HepG2 (cell line): ENCODE results near the gene NCOA4. TPM values are rescaled to one million over a fixed set of nuclear protein-coding genes. Genes with fewer than 3 reads are reported as not detected.

Experiments used
- AGO2 ChIP-seq: fragments of 200-400 bp; formaldehyde crosslinking; optimal IDR thresholded peaks from 2 replicates; pipeline ENCODE3; 2017; ENCODE audit warnings: mild to moderate bottlenecking, low read depth, low read length, moderate library complexity
- ATM ChIP-seq: fragments of 450-650 bp; IDR thresholded peaks from 2 replicates; pipeline ENCODE4 v1.7.1; 2017; ENCODE audit warnings: mild to moderate bottlenecking, borderline replicate concordance
- BRCA1 ChIP-seq: sonication (generic); formaldehyde crosslinking; IDR thresholded peaks from 2 replicates; pipeline ENCODE4 v1.4.0; 2020; ENCODE audit warnings: missing genetic modification reagents
- GPBP1L1 ChIP-seq: sonication (generic); formaldehyde crosslinking; IDR thresholded peaks from 2 replicates; pipeline ENCODE4 v1.5.0; 2020; ENCODE audit warnings: mild to moderate bottlenecking, missing genetic modification reagents
- HOXD1 ChIP-seq: sonication (generic); formaldehyde crosslinking; IDR thresholded peaks from 2 replicates; pipeline ENCODE4 v1.5.0; 2020; ENCODE audit warnings: missing genetic modification reagents
- IKZF4 ChIP-seq: sonication (generic); formaldehyde crosslinking; IDR thresholded peaks from 2 replicates; pipeline ENCODE4 v1.5.1; 2020; ENCODE audit warnings: borderline replicate concordance, mild to moderate bottlenecking, low read depth, missing genetic modification reagents; ENCODE audit errors: not compliant biosample characterization
- KDM1A ChIP-seq: IDR thresholded peaks from 2 replicates; pipeline ENCODE4 v1.6.1; 2016; ENCODE audit warnings: missing compliant biosample characterization
- MYNN ChIP-seq: sonication (generic); formaldehyde crosslinking; IDR thresholded peaks from 2 replicates; pipeline ENCODE4 v1.4.0; 2020; ENCODE audit warnings: mild to moderate bottlenecking, low read depth, missing genetic modification reagents
- SALL2 ChIP-seq: sonication (generic); formaldehyde crosslinking; IDR thresholded peaks from 2 replicates; pipeline ENCODE4 v1.8.1; 2023; ENCODE audit warnings: mild to moderate bottlenecking, missing genetic modification reagents, inconsistent platforms
- THAP11 ChIP-seq: IDR thresholded peaks from 2 replicates; pipeline ENCODE4 v1.6.1; 2016; ENCODE audit warnings: missing biosample characterization, missing genetic modification reagents
- ZBTB39 ChIP-seq: sonication (generic); formaldehyde crosslinking; IDR thresholded peaks from 2 replicates; pipeline ENCODE4 v1.5.0; 2020; ENCODE audit warnings: missing genetic modification reagents
- ZFP1 ChIP-seq: IDR thresholded peaks from 2 replicates; pipeline ENCODE4 v1.6.1; 2016
- ZHX1 ChIP-seq: sonication (generic); formaldehyde crosslinking; IDR thresholded peaks from 2 replicates; pipeline ENCODE4 v1.8.1; 2022; ENCODE audit warnings: low read depth, mild to moderate bottlenecking, missing genetic modification reagents
- ZMYM4 ChIP-seq: sonication (generic); formaldehyde crosslinking; IDR thresholded peaks from 2 replicates; pipeline ENCODE4 v1.8.1; 2023; ENCODE audit warnings: mild to moderate bottlenecking, missing genetic modification reagents
- ZNF264 ChIP-seq: sonication (generic); formaldehyde crosslinking; IDR thresholded peaks from 2 replicates; pipeline ENCODE4 v1.4.0; 2020; ENCODE audit warnings: missing genetic modification reagents
- ZNF337 ChIP-seq: sonication (generic); formaldehyde crosslinking; IDR thresholded peaks from 2 replicates; pipeline ENCODE4 v1.5.1; 2020; ENCODE audit warnings: missing genetic modification reagents, low read depth, mild to moderate bottlenecking, borderline replicate concordance
- ZNF710 ChIP-seq: sonication (generic); formaldehyde crosslinking; IDR thresholded peaks from 2 replicates; pipeline ENCODE4 v1.5.0; 2020; ENCODE audit warnings: mild to moderate bottlenecking, missing genetic modification reagents, borderline replicate concordance
- polyA plus RNA-seq, 8 experiments: library from polyadenylated mRNA; depleted of rRNA in 3 of 8; stranded (reverse) in 7 of 8; unstranded in 1 of 8; fragments of >200 nt; fragmentation: Illumina TruSeq in 4 of 8; extraction: Trizol in 4 of 8; gene quantifications; 2 replicates each; pipeline versions ENCODE4 v1.2.1 to v1.2.3, GENCODE V29; 2011 to 2016; ENCODE audit warnings: low read depth in 4 of 8, missing spikeins in 1 of 8, mixed read lengths in 1 of 8; ENCODE audit not compliant: insufficient read depth in 1 of 8
- total RNA-seq, 5 experiments: library from RNA; depleted of rRNA; stranded (reverse); fragments of >200 nt; fragmentation: Illumina TruSeq; extraction: Trizol; gene quantifications; 2 replicates each; pipeline ENCODE4 v1.2.3, GENCODE V29; 2016; ENCODE audit warnings: low read depth in 1 of 5
- TF ChIP-seq, protein P1 (sequence below): IDR thresholded peaks from 2 replicates; pipeline ENCODE4 v1.6.1; 2016; ENCODE audit warnings: missing biosample characterization, missing genetic modification reagents, low read depth

The NCOA4 gene
- total and polyA plus RNA-seq, 2 of the 13 experiments (the other 11 are each of a cell fraction or from before 2014, with no cell fraction given), result 306 to 400 TPM

DNA sequence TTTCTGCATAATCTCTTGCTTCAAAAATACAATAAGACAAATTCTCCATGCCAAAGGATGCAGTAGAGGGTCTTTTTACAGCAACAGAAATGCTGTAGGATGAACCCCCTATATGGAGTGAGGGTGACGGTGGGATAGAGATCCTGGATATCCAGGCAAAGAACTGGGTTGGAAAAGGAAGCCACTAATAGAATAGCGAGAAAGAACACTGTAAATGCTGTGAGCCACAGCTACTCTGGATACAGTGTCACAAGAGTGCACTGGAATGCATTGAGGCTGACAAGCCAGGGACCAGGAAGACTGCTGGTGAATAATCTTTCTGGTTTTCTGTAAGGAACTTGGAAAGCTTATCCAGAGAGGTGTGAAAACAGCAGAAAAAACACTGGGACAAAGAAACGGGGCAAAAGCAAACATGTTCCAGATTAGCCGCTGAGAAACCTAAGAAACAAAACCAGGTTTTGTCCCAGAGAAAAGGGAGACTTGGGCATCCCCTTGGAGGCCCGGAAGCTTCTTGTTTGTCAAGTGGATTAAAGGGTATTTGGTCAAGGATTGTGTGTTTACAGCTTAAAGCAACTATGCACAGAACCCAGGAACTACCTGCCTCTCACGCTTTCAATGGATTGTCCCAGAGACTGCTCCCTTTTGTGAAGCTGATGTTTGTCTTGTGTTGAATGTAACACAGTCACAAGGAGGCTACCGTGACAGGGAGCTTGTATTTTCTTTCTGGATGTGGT is 21.8 kb upstream of the NCOA4 start (continued):
- no peak for TF ChIP-seq GPBP1L1
- peak; percentile 60; the same call in 1 of the 2 replicates for TF ChIP-seq HOXD1
- no peak for TF ChIP-seq IKZF4 (CRISPR knock-in tag)
- no peak for TF ChIP-seq ATM
- no peak for TF ChIP-seq AGO2
- peak; percentile 62 for TF ChIP-seq THAP11
- TF ChIP-seq, protein P1, sequence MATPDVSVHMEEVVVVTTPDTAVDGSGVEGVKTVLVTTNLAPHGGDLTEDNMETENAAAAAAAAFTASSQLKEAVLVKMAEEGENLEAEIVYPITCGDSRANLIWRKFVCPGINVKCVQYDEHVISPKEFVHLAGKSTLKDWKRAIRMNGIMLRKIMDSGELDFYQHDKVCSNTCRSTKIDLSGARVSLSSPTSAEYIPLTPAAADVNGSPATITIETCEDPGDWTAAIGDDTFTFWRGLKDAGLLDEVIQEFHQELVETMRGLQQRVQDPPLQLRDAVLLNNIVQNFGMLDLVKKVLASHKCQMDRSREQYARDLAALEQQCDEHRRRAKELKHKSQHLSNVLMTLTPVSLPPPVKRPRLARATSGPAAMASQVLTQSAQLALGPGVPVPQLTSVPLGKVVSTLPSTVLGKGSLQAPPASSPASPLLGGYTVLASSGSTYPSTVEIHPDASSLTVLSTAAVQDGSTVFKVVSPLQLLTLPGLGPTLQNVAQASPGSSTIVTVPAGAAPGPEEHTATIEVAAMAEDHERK (CRISPR knock-in tag), result no peak
- no peak for TF ChIP-seq ZNF337 (CRISPR knock-in tag)
- TF ChIP-seq BRCA1 (CRISPR knock-in tag), result no peak; the same call in 1 of the 2 replicates
- TF ChIP-seq ZNF710 (CRISPR knock-in tag), result peak; percentile 85
- no peak for TF ChIP-seq ZBTB39 (CRISPR knock-in tag)
- TF ChIP-seq ZMYM4 (CRISPR knock-in tag), result peak; percentile 72
- TF ChIP-seq KDM1A (CRISPR knock-in tag), result 0 out of 2 replicates have a peak, but pooled peaks have one; percentile 37
- TF ChIP-seq ZNF264 (CRISPR knock-in tag), result peak; percentile 61; the same call in 1 of the 2 replicates
- peak; percentile 54; the same call in 1 of the 2 replicates for TF ChIP-seq SALL2 (CRISPR knock-in tag)
- TF ChIP-seq MYNN (CRISPR knock-in tag), result no peak
- TF ChIP-seq ZHX1, result no peak
- TF ChIP-seq ZFP1 (CRISPR knock-in tag), result peak; percentile 73; the same call in 1 of the 2 replicates
